ENCODE results near the gene SIGLEC11. TPM values are rescaled to one million over a fixed set of nuclear protein-coding genes. Genes with fewer than 3 reads are reported as not detected.

SIGLEC11 gene
- total and polyA plus RNA-seq, 2 of the 13 experiments (the other 11 are each of a cell fraction or from before 2014, with no cell fraction given) = not detected

- no peak for TF ChIP-seq SOX6 (IDR thresholded peaks at IDR 0.05)
- no peak for TF ChIP-seq SOX6 (CRISPR knock-in tag; IDR thresholded peaks at IDR 0.05)
- no peak for TF ChIP-seq PRDM4 (CRISPR knock-in tag; IDR thresholded peaks at IDR 0.05; ENCODE audit: borderline replicate concordance)
Measured at GRCh38 chr19:49988007-49988406, 27.0 kb upstream of the SIGLEC11 start (continued).

- Histone ChIP-seq H3K27me3 (ENCODE audit: control insufficient read depth in 1 of 2, insufficient read depth in 2 of 2, low read length in 2 of 2) (no peaks in the 10 kb centered on the region), H3K9me3 (ENCODE audit: low read length) (no peaks in the 10 kb centered on the region), H3K36me3 (replicated peaks in 1 of 2; ENCODE audit: control insufficient read depth in 1 of 2, insufficient read depth in 2 of 2, low read length in 2 of 2) (peaks cover 3 to 5% of the 10 kb centered on the region in 2 experiments; a peak in 1 of 5 replicates), H4K20me1 (ENCODE audit: insufficient read depth, low read length) (peaks cover 20% of the 10 kb centered on the region; the same call in 1 of the 2 replicates), H3K4me2 (ENCODE audit: low read depth, low read length) (no peak overlapping the region), H3K27ac (ENCODE audit: extremely low read length, insufficient read depth, low read length) (no peak overlapping the region), H3K4me3 (replicated peaks in 1 of 3; ENCODE audit: insufficient read depth in 1 of 3, low read depth in 2 of 3, low read length in 3 of 3) (no peak overlapping the region), H2AFZ (ENCODE audit: low read length) (no peak overlapping the region), H3K9ac (ENCODE audit: insufficient read depth, low read depth, low read length) (no peak overlapping the region), H3K79me2 (ENCODE audit: insufficient read depth, low read length) (no peaks in the 10 kb centered on the region), H3K4me1 (ENCODE audit: insufficient read depth, low read length) (no peaks in the 10 kb centered on the region)
- intact Hi-C loops (cut with micrococcal nuclease; ENCODE audit: unreplicated experiment) (no loop called here), in situ Hi-C loops (cut with HindIII; ENCODE audit: extremely low pct_ligation_motif_present, low pct_unique_long_range_greater_than_20kb) (no loop called here)
- DNase-seq (ENCODE audit: low spot score) (peak; percentile 87), ATAC-seq (peak; percentile 60), FAIRE-seq (peak; percentile 73)
- BruUV-seq (replicated peaks) = no TSS peak
- CTCF ChIA-PET (ENCODE audit: low intra/inter-chr PET ratio, low total read pairs) = no interaction called here
- POLR2A ChIA-PET = no interaction called here
- WGBS (ENCODE audit: low lambda C conversion rate) = 71% methylated on average over 9 of the region's 9 CpGs
- TF ChIP-seq BCL3 (CRISPR knock-in tag; IDR thresholded peaks at IDR 0.05) (peak; percentile 100), ZNF615 (CRISPR knock-in tag; IDR thresholded peaks at IDR 0.05; ENCODE audit: borderline replicate concordance) (peak; percentile 100), GATAD1 (CRISPR knock-in tag; IDR thresholded peaks at IDR 0.05) (peak; percentile 91), NCOA1 (CRISPR knock-in tag; IDR thresholded peaks at IDR 0.05) (peak; percentile 100), FOXC1 (CRISPR knock-in tag; IDR thresholded peaks at IDR 0.05; ENCODE audit: borderline replicate concordance) (peak; percentile 100), ETV5 (CRISPR knock-in tag; IDR thresholded peaks at IDR 0.05; ENCODE audit: borderline replicate concordance) (peak; percentile 95), DDIT3 (CRISPR knock-in tag; IDR thresholded peaks at IDR 0.05) (peak; percentile 97; the same call in 1 of the 2 replicates), ZNF503 (CRISPR knock-in tag; IDR thresholded peaks at IDR 0.05) (peak; percentile 99), JARID2 (CRISPR knock-in tag; IDR thresholded peaks at IDR 0.05; ENCODE audit: insufficient replicate concordance) (peak; percentile 100), PHF21A (CRISPR knock-in tag; IDR thresholded peaks at IDR 0.05) (peak; percentile 74), RBFOX2 (IDR thresholded peaks at IDR 0.05; ENCODE audit: low read depth, low read length) (no peak), PPARG (CRISPR knock-in tag; conservative IDR thresholded peaks at IDR 0.05) (peak; percentile 97), ZIK1 (CRISPR knock-in tag; IDR thresholded peaks at IDR 0.05; ENCODE audit: borderline replicate concordance, low read depth) (peak; percentile 100)
Measured at GRCh38 chr19:49987159-49987698, 26.3 kb upstream of the SIGLEC11 start.
